CD14-positive monocyte (primary cell): ENCODE data around the gene GTF3C2. TPM values are rescaled to one million over a fixed set of nuclear protein-coding genes. Genes with fewer than 3 reads are reported as not detected.

Experiments
- DNase-seq, 3 donors: peaks; one replicate each; pipeline ENCODE4 v3.0.0-alpha.2; 2011 to 2022
- H2AFZ ChIP-seq: 2 replicates; pipeline ENCODE4 v1.6.0; 2012; ENCODE audit warnings: mild to moderate bottlenecking, low read depth, low read length, inconsistent platforms; ENCODE audit not compliant: insufficient read depth, poor library complexity, severe bottlenecking
- H3K27ac ChIP-seq, 2 donors: 1 replicate in 1 of 2; 2 replicates in 1 of 2; pipeline ENCODE4 v1.5.1; 2012 to 2013; ENCODE audit warnings: low read length in 2 of 2, control low read depth in 1 of 2, inconsistent platforms in 1 of 2, low read depth in 1 of 2, mild to moderate bottlenecking in 1 of 2
- H3K27me3 ChIP-seq, 2 donors: one replicate each; pipeline versions ENCODE4 v1.6.0 to v1.6.1; 2011 to 2013; ENCODE audit warnings: low read length in 2 of 2; ENCODE audit not compliant: control insufficient read depth in 2 of 2, insufficient read depth in 2 of 2
- H3K36me3 ChIP-seq, 2 donors: replicated peaks in 1 of 2; 1 replicate in 1 of 2; 2 replicates in 1 of 2; pipeline versions ENCODE4 v1.5.1 to v1.6.1; 2012 to 2013; ENCODE audit warnings: low read length in 2 of 2, control low read depth in 1 of 2, inconsistent platforms in 1 of 2, mild to moderate bottlenecking in 1 of 2; ENCODE audit not compliant: insufficient read depth in 2 of 2, control insufficient read depth in 1 of 2
- H3K4me1 ChIP-seq, 2 donors: 1 replicate in 1 of 2; 2 replicates in 1 of 2; pipeline versions ENCODE4 v1.5.1 to v1.6.1; 2012 to 2013; ENCODE audit warnings: low read length in 2 of 2, control low read depth in 1 of 2, inconsistent platforms in 1 of 2, mild to moderate bottlenecking in 1 of 2, moderate library complexity in 1 of 2; ENCODE audit not compliant: insufficient read depth in 2 of 2, control insufficient read depth in 1 of 2
- H3K4me2 ChIP-seq: replicated peaks from 2 replicates; pipeline ENCODE3; 2012; ENCODE audit warnings: low read length, moderate library complexity, mild to moderate bottlenecking; ENCODE audit not compliant: poor library complexity, severe bottlenecking; ENCODE audit errors: extremely low read depth
- H3K4me3 ChIP-seq, 3 experiments: fragments of 200-600 bp in 1 of 3; sonication (generic) in 1 of 3; replicated peaks in 1 of 3; 1 replicate in 2 of 3; 2 replicates in 1 of 3; pipeline ENCODE4 v1.5.1; 2011 to 2013; ENCODE audit warnings: low read length in 3 of 3, mild to moderate bottlenecking in 3 of 3, control low read depth in 2 of 3, low read depth in 2 of 3, inconsistent platforms in 1 of 3, moderate library complexity in 1 of 3
- H3K79me2 ChIP-seq: 2 replicates; pipeline ENCODE4 v1.6.0; 2012; ENCODE audit warnings: mild to moderate bottlenecking, control low read depth, inconsistent platforms, low read length, moderate library complexity; ENCODE audit not compliant: insufficient read depth
- H3K9ac ChIP-seq: 2 replicates; pipeline ENCODE4 v1.6.0; 2017; ENCODE audit warnings: low read length, mild to moderate bottlenecking; ENCODE audit not compliant: insufficient read depth, poor library complexity, severe bottlenecking
- H3K9me3 ChIP-seq, 2 donors: replicated peaks in 1 of 2; 1 replicate in 1 of 2; 2 replicates in 1 of 2; pipeline versions ENCODE4 v1.5.1 to v1.6.1; 2012 to 2013; ENCODE audit warnings: low read length in 2 of 2, control low read depth in 1 of 2; ENCODE audit not compliant: control insufficient read depth in 1 of 2, insufficient read depth in 1 of 2
- H4K20me1 ChIP-seq: 2 replicates; pipeline ENCODE4 v1.6.0; 2012; ENCODE audit warnings: mild to moderate bottlenecking, low read length, control low read depth, moderate library complexity; ENCODE audit not compliant: insufficient read depth
- H3K27ac Mint-ChIP-seq, 7 donors: one replicate each; pipeline ENCODE4 v1.8.0; 2020; ENCODE audit warnings: mild to moderate bottlenecking in 7 of 7, mixed read lengths in 7 of 7, moderate library complexity in 6 of 7, inconsistent platforms in 2 of 7
- H3K27me3 Mint-ChIP-seq, 3 donors: one replicate each; pipeline ENCODE4 v1.8.0; 2021 to 2022; ENCODE audit warnings: low read depth in 3 of 3, mild to moderate bottlenecking in 3 of 3, mixed read lengths in 3 of 3, moderate library complexity in 3 of 3, inconsistent platforms in 1 of 3
- H3K36me3 Mint-ChIP-seq, 2 donors: one replicate each; pipeline ENCODE4 v1.8.0; 2020; ENCODE audit warnings: mixed read lengths in 2 of 2, inconsistent platforms in 1 of 2, mild to moderate bottlenecking in 1 of 2
- H3K4me1 Mint-ChIP-seq: one replicate; pipeline ENCODE4 v1.8.0; 2020; ENCODE audit warnings: mild to moderate bottlenecking, mixed read lengths
- H3K4me3 Mint-ChIP-seq, 2 donors: one replicate each; pipeline ENCODE4 v1.8.0; 2020; ENCODE audit warnings: mild to moderate bottlenecking in 2 of 2, mixed read lengths in 2 of 2, moderate library complexity in 1 of 2
- H3K9me3 Mint-ChIP-seq, 7 donors: one replicate each; pipeline ENCODE4 v1.8.0; 2020 to 2022; ENCODE audit warnings: mixed read lengths in 7 of 7, mild to moderate bottlenecking in 6 of 7, moderate library complexity in 6 of 7, inconsistent platforms in 2 of 7
- WGBS: methylation state at CpG from one replicate; pipeline ENCODE4 v1.1.5; 2013; ENCODE audit warnings: missing lambda C conversion rate; ENCODE audit not compliant: insufficient coverage; 5-methylcytosine and 5-hydroxymethylcytosine counted together
- intact Hi-C, 2 donors: fragments of 100-400 bp; cut with micrococcal nuclease; formaldehyde crosslinking; loops; one replicate each; pipeline versions ENCODE4 v1.15.0 to v1.15.1; 2023
- polyA plus RNA-seq, 3 donors: library from polyadenylated mRNA; depleted of rRNA in 1 of 3; unstranded in 2 of 3; stranded (reverse) in 1 of 3; fragments of 300-500 nt in 2 of 3; fragments of >200 nt in 1 of 3; fragmentation: Illumina TruSeq in 2 of 3; gene quantifications; 1 replicate in 2 of 3; 2 replicates in 1 of 3; pipeline ENCODE4 v1.2.3, GENCODE V29; 2012 to 2021
- TF ChIP-seq, protein P1 (sequence below): fragments of 200-600 bp; IDR thresholded peaks from one replicate; pipeline ENCODE4 v1.8.0; 2022; ENCODE audit warnings: antibody characterized with exemption, mild to moderate bottlenecking

The GTF3C2 gene
- polyA plus RNA-seq, 3 donors: 34.4 to 70.8 (median 41.7) TPM

GRCh38 chr2:27285481-27285880 lies 71.1 kb downstream of the GTF3C2 start:
- Mint-ChIP-seq H3K9me3 (no peaks in the 10 kb centered on the region), H3K27me3 (peaks cover 2 to 7% (median 7%) of the 10 kb centered on the region in 3 donors), H3K27ac (no peak overlapping the region), H3K4me3 (no peak overlapping the region), H3K4me1 (peaks cover 2% of the 10 kb centered on the region), H3K36me3 (no peaks in the 10 kb centered on the region)
- no CpG with 5 or more reads among the region's 6 CpGs for WGBS
- Histone ChIP-seq H3K36me3 (no peaks in the 10 kb centered on the region), H3K4me2 (no peak overlapping the region), H3K4me1 (peaks cover 0 to 4% of the 10 kb centered on the region in 2 donors), H3K4me3 (no peak overlapping the region), H3K9ac (no peak overlapping the region), H3K27ac (no peak overlapping the region), H3K9me3 (no peaks in the 10 kb centered on the region), H4K20me1 (no peaks in the 10 kb centered on the region), H3K79me2 (no peaks in the 10 kb centered on the region), H3K27me3 (no peaks in the 10 kb centered on the region), H2AFZ (no peak overlapping the region)
- DNase-seq: no peak
- TF ChIP-seq, protein P1, sequence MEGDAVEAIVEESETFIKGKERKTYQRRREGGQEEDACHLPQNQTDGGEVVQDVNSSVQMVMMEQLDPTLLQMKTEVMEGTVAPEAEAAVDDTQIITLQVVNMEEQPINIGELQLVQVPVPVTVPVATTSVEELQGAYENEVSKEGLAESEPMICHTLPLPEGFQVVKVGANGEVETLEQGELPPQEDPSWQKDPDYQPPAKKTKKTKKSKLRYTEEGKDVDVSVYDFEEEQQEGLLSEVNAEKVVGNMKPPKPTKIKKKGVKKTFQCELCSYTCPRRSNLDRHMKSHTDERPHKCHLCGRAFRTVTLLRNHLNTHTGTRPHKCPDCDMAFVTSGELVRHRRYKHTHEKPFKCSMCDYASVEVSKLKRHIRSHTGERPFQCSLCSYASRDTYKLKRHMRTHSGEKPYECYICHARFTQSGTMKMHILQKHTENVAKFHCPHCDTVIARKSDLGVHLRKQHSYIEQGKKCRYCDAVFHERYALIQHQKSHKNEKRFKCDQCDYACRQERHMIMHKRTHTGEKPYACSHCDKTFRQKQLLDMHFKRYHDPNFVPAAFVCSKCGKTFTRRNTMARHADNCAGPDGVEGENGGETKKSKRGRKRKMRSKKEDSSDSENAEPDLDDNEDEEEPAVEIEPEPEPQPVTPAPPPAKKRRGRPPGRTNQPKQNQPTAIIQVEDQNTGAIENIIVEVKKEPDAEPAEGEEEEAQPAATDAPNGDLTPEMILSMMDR: no peak
- intact Hi-C loops: no loop called here

DNA sequence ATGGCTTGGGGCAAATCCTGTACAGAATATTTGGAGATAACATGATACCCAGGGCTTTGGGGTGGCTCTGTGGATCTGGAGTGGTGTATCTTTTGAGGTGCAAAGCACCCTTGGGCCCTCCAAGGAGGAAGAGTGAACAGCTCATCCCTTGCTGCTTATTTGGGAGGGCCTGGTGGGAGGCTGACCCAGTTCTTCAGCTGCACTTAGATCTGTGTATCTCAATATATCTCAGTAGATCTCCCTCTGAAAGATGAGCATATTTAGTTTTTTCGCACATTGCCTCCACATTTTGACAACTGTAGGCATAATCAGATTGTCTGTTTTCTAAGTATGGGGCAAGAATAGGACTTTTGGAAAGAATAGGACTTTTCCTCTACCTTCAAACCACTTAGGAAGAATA lies 71.6 kb downstream of the GTF3C2 start:
- H3K27me3 ChIP-seq: no peaks in the 10 kb centered on the region
- TF ChIP-seq, protein P1: no peak
- Mint-ChIP-seq H3K9me3 (no peaks in the 10 kb centered on the region), H3K4me3 (no peak overlapping the region), H3K27ac (no peak overlapping the region), H3K36me3 (no peaks in the 10 kb centered on the region), H3K4me1 (peaks cover 3% of the 10 kb centered on the region), H3K27me3 (peaks cover 2 to 7% (median 7%) of the 10 kb centered on the region in 3 donors)
- H3K4me1 ChIP-seq: peaks cover 0 to 1% of the 10 kb centered on the region in 2 donors
- no peak overlapping the region for H3K27ac ChIP-seq
- intact Hi-C loops: loop anchor here in 1 of 2 donors (5.0 kb wide), 1 partner anchor 188 kb away; no protein-coding TSS in a partner anchor
- no peak for DNase-seq
- no peaks in the 10 kb centered on the region for H4K20me1 ChIP-seq
- no peak overlapping the region for H3K4me2 ChIP-seq
- no peaks in the 10 kb centered on the region for H3K36me3 ChIP-seq
- no peaks in the 10 kb centered on the region for H3K79me2 ChIP-seq
- no CpG with 5 or more reads among the region's 1 CpG for whole genome bisulfite sequencing
- no peak overlapping the region for H3K9ac ChIP-seq
- H2AFZ ChIP-seq: no peak overlapping the region
- no peak overlapping the region for H3K4me3 ChIP-seq
- H3K9me3 ChIP-seq: no peaks in the 10 kb centered on the region
